Liver (tissue), 9 donors: ENCODE data around the gene ITGAE. TPM values are rescaled to one million over a fixed set of nuclear protein-coding genes. Genes with fewer than 3 reads are reported as not detected.

Source experiments
- DNase-seq: peaks from one replicate; pipeline ENCODE4 v3.0.0-alpha.2; 2017; ENCODE audit warnings: low spot score
- H3K27ac ChIP-seq, 2 donors: one replicate each; pipeline ENCODE4 v1.7.0; 2013; ENCODE audit warnings: inconsistent platforms in 2 of 2, low read length in 2 of 2, control low read depth in 1 of 2, low read depth in 1 of 2, mild to moderate bottlenecking in 1 of 2
- H3K27me3 ChIP-seq, 4 donors: one replicate each; pipeline versions ENCODE4 v1.6.1 to v1.7.0; 2013; ENCODE audit warnings: low read length in 3 of 4, inconsistent platforms in 1 of 4, mild to moderate bottlenecking in 1 of 4, moderate library complexity in 1 of 4; ENCODE audit not compliant: control insufficient read depth in 4 of 4, insufficient read depth in 4 of 4
- H3K36me3 ChIP-seq, 4 donors: one replicate each; pipeline versions ENCODE4 v1.6.1 to v1.7.0; 2013; ENCODE audit warnings: low read length in 3 of 4, mild to moderate bottlenecking in 3 of 4, low read depth in 1 of 4, moderate library complexity in 1 of 4; ENCODE audit not compliant: control insufficient read depth in 4 of 4, insufficient read depth in 3 of 4
- H3K4me1 ChIP-seq, 4 donors: one replicate each; pipeline versions ENCODE4 v1.6.1 to v1.7.0; 2013; ENCODE audit warnings: low read length in 3 of 4, mild to moderate bottlenecking in 3 of 4, moderate library complexity in 1 of 4; ENCODE audit not compliant: control insufficient read depth in 4 of 4, insufficient read depth in 4 of 4
- H3K4me3 ChIP-seq, 3 donors: one replicate each; pipeline versions ENCODE4 v1.6.1 to v1.7.0; 2013; ENCODE audit warnings: low read length in 3 of 3, control low read depth in 1 of 3, low read depth in 1 of 3, mild to moderate bottlenecking in 1 of 3
- H3K9ac ChIP-seq, 2 donors: one replicate each; pipeline ENCODE4 v1.7.0; 2013; ENCODE audit warnings: low read length in 2 of 2, mild to moderate bottlenecking in 2 of 2, moderate library complexity in 2 of 2, control low read depth in 1 of 2, low read depth in 1 of 2
- H3K9me3 ChIP-seq, 4 donors: one replicate each; pipeline versions ENCODE4 v1.6.1 to v1.7.0; 2013; ENCODE audit warnings: low read length in 3 of 4; ENCODE audit not compliant: control insufficient read depth in 4 of 4
- GABPA ChIP-seq, 2 donors: IDR thresholded peaks in 1 of 2; conservative IDR thresholded peaks in 1 of 2; 2 replicates each; pipeline ENCODE4 v1.6.1; 2016; ENCODE audit warnings: antibody characterized with exemption in 2 of 2, mild to moderate bottlenecking in 1 of 2, moderate library complexity in 1 of 2
- MAX ChIP-seq: IDR thresholded peaks from 2 replicates; pipeline ENCODE4 v1.6.1; 2016; ENCODE audit warnings: antibody characterized with exemption
- SP1 ChIP-seq: IDR thresholded peaks from 2 replicates; pipeline ENCODE4 v1.6.1; 2018; ENCODE audit warnings: antibody characterized with exemption, mild to moderate bottlenecking
- TAF1 ChIP-seq: conservative IDR thresholded peaks from 2 replicates; pipeline ENCODE4 v1.6.1; 2016; ENCODE audit warnings: antibody characterized with exemption, mild to moderate bottlenecking
- YY1 ChIP-seq: IDR thresholded peaks from 2 replicates; pipeline ENCODE4 v1.6.1; 2016; ENCODE audit warnings: antibody characterized with exemption, mild to moderate bottlenecking
- WGBS: extraction: QIAGEN DNeasy Blood & Tissue Kit; methylation state at CpG from one replicate; pipeline ENCODE4 v1.1.7; 2013; 5-methylcytosine and 5-hydroxymethylcytosine counted together
- polyA plus RNA-seq, 2 donors: library from polyadenylated mRNA; stranded (reverse) in 1 of 2; unstranded in 1 of 2; fragments of 200-250 nt in 1 of 2; fragments of >200 nt in 1 of 2; fragmentation: Nextera tagmentation in 1 of 2; extraction: Ambion mirVana in 1 of 2; gene quantifications; one replicate each; pipeline versions ENCODE4 v1.2.1 to v1.2.3, GENCODE V29; 2013 to 2015
- total RNA-seq, 2 donors: library from RNA; depleted of rRNA; stranded (reverse); fragments of >200 nt; gene quantifications; one replicate each; pipeline ENCODE4 v1.2.3, GENCODE V29; 2014
- TF ChIP-seq, protein P1 (sequence below): IDR thresholded peaks from 2 replicates; pipeline ENCODE4 v1.6.1; 2016; ENCODE audit warnings: antibody characterized with exemption
- TF ChIP-seq, protein P2 (sequence below): IDR thresholded peaks from 2 replicates; pipeline ENCODE4 v1.6.1; 2016; ENCODE audit warnings: antibody characterized with exemption, mild to moderate bottlenecking
- TF ChIP-seq, protein P3 (sequence below): fragments of 150-350 bp; IDR thresholded peaks from 2 replicates; pipeline ENCODE4 v1.5.1; 2017; ENCODE audit warnings: improper control_type of control experiment, low read depth, low read length; ENCODE audit not compliant: missing input control
- TF ChIP-seq, protein P4 (sequence below): IDR thresholded peaks from 2 replicates; pipeline ENCODE4 v1.6.1; 2016; ENCODE audit warnings: antibody characterized with exemption
- donor health status: healthy.
- donor health status: healthy.
- donor health status: healthy.
- donor health status: healthy.
- donor health status: healthy.

ITGAE gene
- total and polyA plus RNA-seq, 4 donors: 6.5 to 17.7 (median 12.1) TPM

DNA sequence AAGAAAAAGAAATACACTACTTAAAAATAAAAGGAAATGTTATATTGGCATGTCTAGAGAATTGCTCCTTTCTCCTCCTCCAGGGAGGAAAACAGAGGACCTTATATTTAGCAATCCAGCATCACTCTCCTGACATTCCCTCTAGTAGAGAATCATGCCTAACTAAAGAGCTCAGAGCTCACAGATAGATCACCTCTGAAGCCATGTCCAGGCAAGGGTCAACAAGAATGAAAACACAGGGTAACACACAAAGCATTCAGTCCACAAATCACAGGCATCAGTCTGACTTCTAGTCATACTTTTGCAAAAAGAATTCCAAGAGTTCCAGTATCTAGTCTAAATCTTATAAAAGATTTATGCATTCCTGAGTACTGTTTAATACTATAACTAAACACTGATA, 81.7 kb downstream of the ITGAE start:
- Histone ChIP-seq H3K9ac (no peak overlapping the region), H3K4me3 (no peak overlapping the region), H3K9me3 (no peaks in the 10 kb centered on the region), H3K4me1 (peaks cover 7 to 15% (median 11%) of the 10 kb centered on the region in 4 donors), H3K27me3 (no peaks in the 10 kb centered on the region), H3K27ac (no peak overlapping the region), H3K36me3 (peaks cover 5 to 31% (median 27%) of the 10 kb centered on the region in 4 donors)
- TF ChIP-seq YY1 (no peak), GABPA (IDR thresholded peaks at IDR 0.05 in 1 of 2, conservative IDR thresholded peaks at IDR 0.05 in 1 of 2) (no peak), SP1 (no peak), TAF1 (no peak)
- TF ChIP-seq, protein P1, sequence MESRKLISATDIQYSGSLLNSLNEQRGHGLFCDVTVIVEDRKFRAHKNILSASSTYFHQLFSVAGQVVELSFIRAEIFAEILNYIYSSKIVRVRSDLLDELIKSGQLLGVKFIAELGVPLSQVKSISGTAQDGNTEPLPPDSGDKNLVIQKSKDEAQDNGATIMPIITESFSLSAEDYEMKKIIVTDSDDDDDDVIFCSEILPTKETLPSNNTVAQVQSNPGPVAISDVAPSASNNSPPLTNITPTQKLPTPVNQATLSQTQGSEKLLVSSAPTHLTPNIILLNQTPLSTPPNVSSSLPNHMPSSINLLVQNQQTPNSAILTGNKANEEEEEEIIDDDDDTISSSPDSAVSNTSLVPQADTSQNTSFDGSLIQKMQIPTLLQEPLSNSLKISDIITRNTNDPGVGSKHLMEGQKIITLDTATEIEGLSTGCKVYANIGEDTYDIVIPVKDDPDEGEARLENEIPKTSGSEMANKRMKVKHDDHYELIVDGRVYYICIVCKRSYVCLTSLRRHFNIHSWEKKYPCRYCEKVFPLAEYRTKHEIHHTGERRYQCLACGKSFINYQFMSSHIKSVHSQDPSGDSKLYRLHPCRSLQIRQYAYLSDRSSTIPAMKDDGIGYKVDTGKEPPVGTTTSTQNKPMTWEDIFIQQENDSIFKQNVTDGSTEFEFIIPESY: no peak
- TF ChIP-seq, protein P2, sequence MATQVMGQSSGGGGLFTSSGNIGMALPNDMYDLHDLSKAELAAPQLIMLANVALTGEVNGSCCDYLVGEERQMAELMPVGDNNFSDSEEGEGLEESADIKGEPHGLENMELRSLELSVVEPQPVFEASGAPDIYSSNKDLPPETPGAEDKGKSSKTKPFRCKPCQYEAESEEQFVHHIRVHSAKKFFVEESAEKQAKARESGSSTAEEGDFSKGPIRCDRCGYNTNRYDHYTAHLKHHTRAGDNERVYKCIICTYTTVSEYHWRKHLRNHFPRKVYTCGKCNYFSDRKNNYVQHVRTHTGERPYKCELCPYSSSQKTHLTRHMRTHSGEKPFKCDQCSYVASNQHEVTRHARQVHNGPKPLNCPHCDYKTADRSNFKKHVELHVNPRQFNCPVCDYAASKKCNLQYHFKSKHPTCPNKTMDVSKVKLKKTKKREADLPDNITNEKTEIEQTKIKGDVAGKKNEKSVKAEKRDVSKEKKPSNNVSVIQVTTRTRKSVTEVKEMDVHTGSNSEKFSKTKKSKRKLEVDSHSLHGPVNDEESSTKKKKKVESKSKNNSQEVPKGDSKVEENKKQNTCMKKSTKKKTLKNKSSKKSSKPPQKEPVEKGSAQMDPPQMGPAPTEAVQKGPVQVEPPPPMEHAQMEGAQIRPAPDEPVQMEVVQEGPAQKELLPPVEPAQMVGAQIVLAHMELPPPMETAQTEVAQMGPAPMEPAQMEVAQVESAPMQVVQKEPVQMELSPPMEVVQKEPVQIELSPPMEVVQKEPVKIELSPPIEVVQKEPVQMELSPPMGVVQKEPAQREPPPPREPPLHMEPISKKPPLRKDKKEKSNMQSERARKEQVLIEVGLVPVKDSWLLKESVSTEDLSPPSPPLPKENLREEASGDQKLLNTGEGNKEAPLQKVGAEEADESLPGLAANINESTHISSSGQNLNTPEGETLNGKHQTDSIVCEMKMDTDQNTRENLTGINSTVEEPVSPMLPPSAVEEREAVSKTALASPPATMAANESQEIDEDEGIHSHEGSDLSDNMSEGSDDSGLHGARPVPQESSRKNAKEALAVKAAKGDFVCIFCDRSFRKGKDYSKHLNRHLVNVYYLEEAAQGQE: no peak
- TF ChIP-seq, protein P3, sequence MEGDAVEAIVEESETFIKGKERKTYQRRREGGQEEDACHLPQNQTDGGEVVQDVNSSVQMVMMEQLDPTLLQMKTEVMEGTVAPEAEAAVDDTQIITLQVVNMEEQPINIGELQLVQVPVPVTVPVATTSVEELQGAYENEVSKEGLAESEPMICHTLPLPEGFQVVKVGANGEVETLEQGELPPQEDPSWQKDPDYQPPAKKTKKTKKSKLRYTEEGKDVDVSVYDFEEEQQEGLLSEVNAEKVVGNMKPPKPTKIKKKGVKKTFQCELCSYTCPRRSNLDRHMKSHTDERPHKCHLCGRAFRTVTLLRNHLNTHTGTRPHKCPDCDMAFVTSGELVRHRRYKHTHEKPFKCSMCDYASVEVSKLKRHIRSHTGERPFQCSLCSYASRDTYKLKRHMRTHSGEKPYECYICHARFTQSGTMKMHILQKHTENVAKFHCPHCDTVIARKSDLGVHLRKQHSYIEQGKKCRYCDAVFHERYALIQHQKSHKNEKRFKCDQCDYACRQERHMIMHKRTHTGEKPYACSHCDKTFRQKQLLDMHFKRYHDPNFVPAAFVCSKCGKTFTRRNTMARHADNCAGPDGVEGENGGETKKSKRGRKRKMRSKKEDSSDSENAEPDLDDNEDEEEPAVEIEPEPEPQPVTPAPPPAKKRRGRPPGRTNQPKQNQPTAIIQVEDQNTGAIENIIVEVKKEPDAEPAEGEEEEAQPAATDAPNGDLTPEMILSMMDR: no peak
- TF ChIP-seq, protein P4, sequence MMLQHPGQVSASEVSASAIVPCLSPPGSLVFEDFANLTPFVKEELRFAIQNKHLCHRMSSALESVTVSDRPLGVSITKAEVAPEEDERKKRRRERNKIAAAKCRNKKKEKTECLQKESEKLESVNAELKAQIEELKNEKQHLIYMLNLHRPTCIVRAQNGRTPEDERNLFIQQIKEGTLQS: no peak
- no peak for DNase-seq

DNA sequence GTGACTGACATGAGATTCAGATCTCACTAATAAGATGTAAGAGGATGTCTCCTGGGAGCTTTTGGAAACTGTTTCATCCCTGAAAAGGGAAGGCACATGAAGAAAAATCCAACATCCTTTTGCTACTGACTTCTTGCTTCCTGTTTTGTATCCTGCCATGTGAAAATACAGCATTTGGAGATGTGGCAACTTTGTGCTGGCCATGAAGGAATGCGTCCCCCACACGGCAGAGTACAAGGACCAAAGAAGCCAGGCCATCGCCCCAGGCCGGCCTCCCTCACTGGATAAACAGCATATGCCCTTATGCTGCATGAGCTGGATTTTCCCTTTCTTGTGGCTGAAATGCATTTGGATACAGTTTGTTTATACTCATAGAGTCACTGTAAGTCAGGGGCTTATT, 82.8 kb downstream of the ITGAE start:
- H3K4me3 ChIP-seq: no peak overlapping the region
- peaks cover 6 to 31% (median 27%) of the 10 kb centered on the region in 4 donors for H3K36me3 ChIP-seq
- peaks cover 4 to 9% (median 8%) of the 10 kb centered on the region in 4 donors for H3K4me1 ChIP-seq
- DNase-seq: no peak
- WGBS: 84% methylated on average over 4 of the region's 4 CpGs
- no peak for TF ChIP-seq MAX
- no peak overlapping the region for H3K9ac ChIP-seq
- no peak overlapping the region for H3K27ac ChIP-seq
- H3K9me3 ChIP-seq: no peaks in the 10 kb centered on the region
- no peaks in the 10 kb centered on the region for H3K27me3 ChIP-seq
